HEK293T (cell line): ENCODE data around the gene VIM.

Experiments
- ARNT ChIP-seq: fragments of 450-650 bp; IDR thresholded peaks from 2 replicates; pipeline ENCODE4 v1.6.1; 2017; ENCODE audit warnings: mild to moderate bottlenecking
- BHLHE40 ChIP-seq: fragments of 450-650 bp; IDR thresholded peaks from 2 replicates; pipeline ENCODE4 v1.6.1; 2016; ENCODE audit warnings: mild to moderate bottlenecking, moderate library complexity, borderline replicate concordance
- ELF4 ChIP-seq: fragments of 450-650 bp; IDR thresholded peaks from 2 replicates; pipeline ENCODE4 v1.6.1; 2017; ENCODE audit warnings: antibody characterized with exemption
- FOXA1 ChIP-seq: fragments of 450-650 bp; IDR thresholded peaks from 2 replicates; pipeline ENCODE4 v1.6.1; 2016; ENCODE audit warnings: mild to moderate bottlenecking
- FOXK2 ChIP-seq: fragments of 450-650 bp; IDR thresholded peaks from 2 replicates; pipeline ENCODE4 v1.6.1; 2016; ENCODE audit warnings: mild to moderate bottlenecking
- NFRKB ChIP-seq: fragments of 450-650 bp; IDR thresholded peaks from 2 replicates; pipeline ENCODE4 v1.6.1; 2016; ENCODE audit warnings: mild to moderate bottlenecking, moderate library complexity
- PKNOX1 ChIP-seq: fragments of 450-650 bp; IDR thresholded peaks from 2 replicates; pipeline ENCODE4 v1.6.1; 2016
- SP1 ChIP-seq: fragments of 450-650 bp; IDR thresholded peaks from 2 replicates; pipeline ENCODE4 v1.6.1; 2017
- SUZ12 ChIP-seq: fragments of 450-650 bp; IDR thresholded peaks from 2 replicates; pipeline ENCODE4 v1.6.1; 2016; ENCODE audit warnings: mild to moderate bottlenecking
- TARDBP ChIP-seq: fragments of 450-650 bp; IDR thresholded peaks from 2 replicates; pipeline ENCODE4 v1.6.1; 2016
- ZNF384 ChIP-seq: fragments of 450-650 bp; IDR thresholded peaks from 2 replicates; pipeline ENCODE4 v1.6.1; 2016

DNA sequence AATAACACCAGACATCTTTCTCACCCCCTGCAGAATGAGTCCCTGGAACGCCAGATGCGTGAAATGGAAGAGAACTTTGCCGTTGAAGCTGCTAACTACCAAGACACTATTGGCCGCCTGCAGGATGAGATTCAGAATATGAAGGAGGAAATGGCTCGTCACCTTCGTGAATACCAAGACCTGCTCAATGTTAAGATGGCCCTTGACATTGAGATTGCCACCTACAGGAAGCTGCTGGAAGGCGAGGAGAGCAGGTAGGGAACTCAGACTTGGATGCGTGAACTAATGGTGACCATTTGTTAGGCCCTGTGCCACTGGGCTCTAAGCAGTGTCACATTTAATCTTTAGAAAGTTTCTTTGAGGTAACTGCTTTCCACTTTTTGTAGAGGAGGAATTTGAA, 7.1 kb downstream of the VIM start:
- TF ChIP-seq NFRKB (no peak), FOXA1 (no peak), SUZ12 (no peak), FOXK2 (no peak), BHLHE40 (no peak), PKNOX1 (no peak), TARDBP (no peak), ARNT (no peak), ELF4 (no peak), SP1 (no peak), ZNF384 (no peak)
